DND-41 (cell line): ENCODE data around the gene CFAP47.
"Not testable (repeated sequence)": the region's sequence is repeated elsewhere in the genome, so short reads cannot be mapped to it uniquely, and the experiment has no call there.

ENCODE experiments used
- CTCF ChIP-seq: IDR thresholded peaks from 2 replicates; pipeline ENCODE4 v1.5.1; 2012; ENCODE audit warnings: borderline replicate concordance, low read length, moderate library complexity, mild to moderate bottlenecking; ENCODE audit not compliant: poor library complexity, severe bottlenecking; ENCODE audit errors: extremely low read depth
- EZH2 ChIP-seq: IDR thresholded peaks from 3 replicates; pipeline ENCODE4 v1.6.1; 2012; ENCODE audit warnings: borderline replicate concordance, low read depth, mild to moderate bottlenecking, moderate library complexity, low read length, inconsistent platforms; ENCODE audit not compliant: severe bottlenecking

- TF ChIP-seq CTCF, EZH2: not testable (repeated sequence)
Observed at GRCh38 chrX:35986816-35987215, 67.3 kb downstream of the CFAP47 start.
